ENCODE measurements around the gene SLC39A11.

GRCh38 chr17:73029021-73029420 is 63.5 kb downstream of the SLC39A11 start:
- no peak for TF ChIP-seq POLR2A (IDR thresholded peaks at IDR 0.05)
- TF ChIP-seq, protein P1, sequence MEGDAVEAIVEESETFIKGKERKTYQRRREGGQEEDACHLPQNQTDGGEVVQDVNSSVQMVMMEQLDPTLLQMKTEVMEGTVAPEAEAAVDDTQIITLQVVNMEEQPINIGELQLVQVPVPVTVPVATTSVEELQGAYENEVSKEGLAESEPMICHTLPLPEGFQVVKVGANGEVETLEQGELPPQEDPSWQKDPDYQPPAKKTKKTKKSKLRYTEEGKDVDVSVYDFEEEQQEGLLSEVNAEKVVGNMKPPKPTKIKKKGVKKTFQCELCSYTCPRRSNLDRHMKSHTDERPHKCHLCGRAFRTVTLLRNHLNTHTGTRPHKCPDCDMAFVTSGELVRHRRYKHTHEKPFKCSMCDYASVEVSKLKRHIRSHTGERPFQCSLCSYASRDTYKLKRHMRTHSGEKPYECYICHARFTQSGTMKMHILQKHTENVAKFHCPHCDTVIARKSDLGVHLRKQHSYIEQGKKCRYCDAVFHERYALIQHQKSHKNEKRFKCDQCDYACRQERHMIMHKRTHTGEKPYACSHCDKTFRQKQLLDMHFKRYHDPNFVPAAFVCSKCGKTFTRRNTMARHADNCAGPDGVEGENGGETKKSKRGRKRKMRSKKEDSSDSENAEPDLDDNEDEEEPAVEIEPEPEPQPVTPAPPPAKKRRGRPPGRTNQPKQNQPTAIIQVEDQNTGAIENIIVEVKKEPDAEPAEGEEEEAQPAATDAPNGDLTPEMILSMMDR (IDR thresholded peaks at IDR 0.05) = no peak
